T-cell (primary cell): ENCODE results near the gene MCU. TPM values are rescaled to one million over a fixed set of nuclear protein-coding genes. Genes with fewer than 3 reads are reported as not detected.

ENCODE experiments used
- ATAC-seq, 4 experiments: fragments of 200-7000 bp in 3 of 4; fragments of 150-1000 bp in 1 of 4; cut with Tn5 transposase; replicated peaks in 1 of 4; 1 replicate in 3 of 4; 2 replicates in 1 of 4; pipeline ENCODE4 v1.10.0; 2021; ENCODE audit warnings: moderate library complexity in 3 of 4, mild to moderate bottlenecking in 2 of 4, moderate number of reproducible peaks in 1 of 4
- CTCF ChIA-PET, 2 donors: fragments of 300-600 bp; sonication (Branson Sonifier 250); formaldehyde crosslinking; loops; one replicate each; lab custom pipeline; 2022; ENCODE audit warnings: antibody characterized with exemption in 2 of 2; lab: Charles Lee
- POLR2A ChIA-PET, 2 donors: fragments of 300-600 bp; sonication (Branson Sonifier 250); formaldehyde crosslinking; loops; one replicate each; lab custom pipeline; 2022; ENCODE audit warnings: antibody characterized with exemption in 2 of 2; lab: Charles Lee
- DNase-seq, 35 experiments: peaks; one replicate each; pipeline versions ENCODE4 v3.0.0 to v3.0.0-alpha.2; 2013 to 2023
- H3K27ac ChIP-seq: one replicate; pipeline ENCODE4 v1.5.1; 2013; ENCODE audit warnings: low read length
- H3K27me3 ChIP-seq, 2 experiments: replicated peaks in 1 of 2; 1 replicate in 1 of 2; 2 replicates in 1 of 2; pipeline versions ENCODE4 v1.6.1 to v1.7.0; 2013; ENCODE audit warnings: low read length in 1 of 2, mixed read lengths in 1 of 2; ENCODE audit not compliant: control insufficient read depth in 2 of 2, insufficient read depth in 2 of 2; ENCODE audit errors: extremely low read depth in 1 of 2
- H3K36me3 ChIP-seq, 2 donors: 1 replicate in 1 of 2; 2 replicates in 1 of 2; pipeline versions ENCODE4 v1.6.1 to v1.7.0; 2013; ENCODE audit warnings: low read length in 1 of 2; ENCODE audit not compliant: control insufficient read depth in 2 of 2, insufficient read depth in 1 of 2; ENCODE audit errors: extremely low read depth in 1 of 2
- H3K4me1 ChIP-seq, 2 experiments: 1 replicate in 1 of 2; 2 replicates in 1 of 2; pipeline versions ENCODE4 v1.6.1 to v1.7.0; 2013; ENCODE audit warnings: low read length in 2 of 2, mixed read lengths in 1 of 2; ENCODE audit not compliant: insufficient read depth in 2 of 2, control insufficient read depth in 1 of 2; ENCODE audit errors: extremely low read depth in 1 of 2
- H3K4me3 ChIP-seq, 2 donors: 1 replicate in 1 of 2; 2 replicates in 1 of 2; pipeline versions ENCODE4 v1.5.1 to v1.7.0; 2013; ENCODE audit warnings: mild to moderate bottlenecking in 2 of 2, low read length in 1 of 2, moderate library complexity in 1 of 2; ENCODE audit not compliant: control insufficient read depth in 1 of 2; ENCODE audit errors: extremely low read depth in 1 of 2
- H3K9me3 ChIP-seq: 2 replicates; pipeline ENCODE4 v1.7.0; 2013
- H3K27ac Mint-ChIP-seq, 2 donors: one replicate each; pipeline ENCODE4 v1.8.0; 2020 to 2021; ENCODE audit warnings: mild to moderate bottlenecking in 2 of 2, mixed read lengths in 2 of 2
- H3K27me3 Mint-ChIP-seq, 2 donors: one replicate each; pipeline ENCODE4 v1.8.0; 2021 to 2022; ENCODE audit warnings: mixed read lengths in 2 of 2
- H3K36me3 Mint-ChIP-seq: one replicate; pipeline ENCODE4 v1.8.0; 2021; ENCODE audit warnings: mixed read lengths
- H3K4me1 Mint-ChIP-seq, 3 donors: one replicate each; pipeline ENCODE4 v1.8.0; 2020 to 2022; ENCODE audit warnings: mixed read lengths in 3 of 3, mild to moderate bottlenecking in 1 of 3
- H3K4me3 Mint-ChIP-seq, 3 donors: one replicate each; pipeline ENCODE4 v1.8.0; 2020 to 2022; ENCODE audit warnings: mild to moderate bottlenecking in 3 of 3, mixed read lengths in 3 of 3, moderate library complexity in 3 of 3
- H3K9me3 Mint-ChIP-seq, 3 donors: one replicate each; pipeline ENCODE4 v1.8.0; 2020 to 2022; ENCODE audit warnings: mixed read lengths in 3 of 3
- WGBS: methylation state at CpG from one replicate; pipeline ENCODE4 v1.1.5; 2013; ENCODE audit warnings: missing lambda C conversion rate; ENCODE audit not compliant: insufficient coverage; 5-methylcytosine and 5-hydroxymethylcytosine counted together
- total RNA-seq, 35 experiments: library from RNA in 6 of 35; stranded (reverse) in 6 of 35; fragments of 120-200 nt in 1 of 35; gene quantifications; one replicate each; pipeline versions ENCODE4 v1.2.1 to v1.2.4 and lab custom pipeline; 2013 to 2026

Gene MCU
- total RNA-seq, 5 donors from 2014 or later (not counting 1 experiment from before 2014, with no cell fraction given), result 10.1 to 13.6 (median 11.6) TPM

GRCh38 chr10:72793752-72794151 is 101.8 kb downstream of the MCU start:
- DNase-seq (no peak), ATAC-seq (no peak)
- ChIA-PET POLR2A (no interaction called here), CTCF (no interaction called here)
- Histone ChIP-seq H3K27ac (no peak overlapping the region), H3K4me1 (no peaks in the 10 kb centered on the region), H3K9me3 (no peaks in the 10 kb centered on the region), H3K27me3 (no peaks in the 10 kb centered on the region), H3K36me3 (no peaks in the 10 kb centered on the region), H3K4me3 (no peak overlapping the region)
- Mint-ChIP-seq H3K36me3 (no peaks in the 10 kb centered on the region), H3K4me1 (peaks cover 7 to 10% (median 10%) of the 10 kb centered on the region in 3 donors), H3K27me3 (no peaks in the 10 kb centered on the region), H3K9me3 (no peaks in the 10 kb centered on the region), H3K27ac (no peak overlapping the region), H3K4me3 (no peak overlapping the region)
- WGBS, result no CpG with 5 or more reads among the region's 1 CpG

GRCh38 chr10:72794260-72794659 is 102.3 kb downstream of the MCU start:
- Mint-ChIP-seq H3K27ac (no peak overlapping the region), H3K4me3 (no peak overlapping the region), H3K27me3 (no peaks in the 10 kb centered on the region), H3K4me1 (peaks cover 6 to 7% (median 7%) of the 10 kb centered on the region in 3 donors), H3K9me3 (no peaks in the 10 kb centered on the region), H3K36me3 (no peaks in the 10 kb centered on the region)
- DNase-seq (no peak), ATAC-seq (no peak)
- no peaks in the 10 kb centered on the region for H3K9me3 ChIP-seq
- no CpG with 5 or more reads among the region's 2 CpGs for WGBS
- no peak overlapping the region for H3K27ac ChIP-seq
- no peaks in the 10 kb centered on the region for H3K36me3 ChIP-seq
- H3K27me3 ChIP-seq, result no peaks in the 10 kb centered on the region
- ChIA-PET CTCF (no interaction called here), POLR2A (interaction anchor here in 1 of 2 donors (0.6 kb wide), 1 partner anchor 210 kb away, joined by 5 read pairs; no protein-coding TSS in a partner anchor)
- H3K4me1 ChIP-seq, result no peaks in the 10 kb centered on the region
- no peak overlapping the region for H3K4me3 ChIP-seq

GRCh38 chr10:72796042-72796441 is 104.1 kb downstream of the MCU start:
- Mint-ChIP-seq H3K36me3 (no peaks in the 10 kb centered on the region), H3K4me1 (peaks cover 0 to 10% (median 9%) of the 10 kb centered on the region in 3 donors), H3K4me3 (no peak overlapping the region), H3K27me3 (no peaks in the 10 kb centered on the region), H3K27ac (peak overlapping the region in 1 of 2 donors; percentile 39), H3K9me3 (no peaks in the 10 kb centered on the region)
- POLR2A ChIA-PET, result no interaction called here
- DNase-seq (no peak), ATAC-seq (no peak)
- Histone ChIP-seq H3K36me3 (no peaks in the 10 kb centered on the region), H3K27me3 (no peaks in the 10 kb centered on the region), H3K4me1 (no peaks in the 10 kb centered on the region), H3K9me3 (no peaks in the 10 kb centered on the region), H3K27ac (no peak overlapping the region), H3K4me3 (no peak overlapping the region)
- 100% methylated on average over 1 of the region's 3 CpGs for WGBS
- CTCF ChIA-PET, result no interaction called here

- CTCF ChIA-PET, result no interaction called here
- Mint-ChIP-seq H3K36me3 (no peaks in the 10 kb centered on the region), H3K27ac (no peak overlapping the region), H3K27me3 (no peaks in the 10 kb centered on the region), H3K9me3 (no peaks in the 10 kb centered on the region), H3K4me3 (no peak overlapping the region), H3K4me1 (peaks cover 5 to 15% (median 14%) of the 10 kb centered on the region in 3 donors)
- POLR2A ChIA-PET, result no interaction called here
- ATAC-seq, result no peak
- H3K4me1 ChIP-seq, result peaks cover 0 to under 1% of the 10 kb centered on the region in 2 experiments
- H3K9me3 ChIP-seq, result no peaks in the 10 kb centered on the region
- DNase-seq, result no peak
- no peak overlapping the region for H3K4me3 ChIP-seq
- no peaks in the 10 kb centered on the region for H3K27me3 ChIP-seq
- H3K27ac ChIP-seq, result no peak overlapping the region
- no peaks in the 10 kb centered on the region for H3K36me3 ChIP-seq
- no CpG with 5 or more reads among the region's 4 CpGs for WGBS
Observed at GRCh38 chr10:72796538-72796937, 104.6 kb downstream of the MCU start.

- no peaks in the 10 kb centered on the region for H3K9me3 Mint-ChIP-seq
- Histone ChIP-seq H3K27me3 (no peaks in the 10 kb centered on the region), H3K4me1 (peaks cover 0 to 3% of the 10 kb centered on the region in 2 experiments), H3K27ac (no peak overlapping the region), H3K9me3 (no peaks in the 10 kb centered on the region), H3K36me3 (no peaks in the 10 kb centered on the region), H3K4me3 (no peak overlapping the region)
- H3K4me3 Mint-ChIP-seq, result no peak overlapping the region
- ATAC-seq, result no peak
- 100% methylated on average over 1 of the region's 4 CpGs for WGBS
- H3K27me3 Mint-ChIP-seq, result no peaks in the 10 kb centered on the region
- no peaks in the 10 kb centered on the region for H3K36me3 Mint-ChIP-seq
- ChIA-PET CTCF (no interaction called here), POLR2A (no interaction called here)
- peaks cover 12 to 25% (median 23%) of the 10 kb centered on the region in 3 donors for H3K4me1 Mint-ChIP-seq
- no peak for DNase-seq
- H3K27ac Mint-ChIP-seq, result peak overlapping the region in 1 of 2 donors; percentile 49
Observed at GRCh38 chr10:72800000-72800740, 108.2 kb downstream of the MCU start.

- no peaks in the 10 kb centered on the region for H3K9me3 Mint-ChIP-seq
- peaks cover 0 to 3% of the 10 kb centered on the region in 2 experiments for H3K4me1 ChIP-seq
- peak overlapping the region in 1 of 2 donors; percentile 78 for H3K27ac Mint-ChIP-seq
- 90% methylated on average over 2 of the region's 6 CpGs for WGBS
- no peak overlapping the region for H3K4me3 ChIP-seq
- no peaks in the 10 kb centered on the region for H3K36me3 ChIP-seq
- ATAC-seq (no peak), DNase-seq (no peak)
- no peaks in the 10 kb centered on the region for H3K9me3 ChIP-seq
- ChIA-PET POLR2A (no interaction called here), CTCF (no interaction called here)
- H3K27me3 Mint-ChIP-seq, result no peaks in the 10 kb centered on the region
- H3K27me3 ChIP-seq, result no peaks in the 10 kb centered on the region
- H3K4me1 Mint-ChIP-seq, result peaks cover 12 to 25% (median 23%) of the 10 kb centered on the region in 3 donors
- H3K27ac ChIP-seq, result no peak overlapping the region
- H3K36me3 Mint-ChIP-seq, result peaks cover 1% of the 10 kb centered on the region
- H3K4me3 Mint-ChIP-seq, result no peak overlapping the region
Observed at GRCh38 chr10:72800741-72801092, 108.8 kb downstream of the MCU start.
